ENCODE results near the gene SLC17A3. TPM values are rescaled to one million over a fixed set of nuclear protein-coding genes. Genes with fewer than 3 reads are reported as not detected.

Gene SLC17A3
- total and polyA plus RNA-seq, 2 experiments from 2014 or later = 0.23 to 0.57 TPM

DNA sequence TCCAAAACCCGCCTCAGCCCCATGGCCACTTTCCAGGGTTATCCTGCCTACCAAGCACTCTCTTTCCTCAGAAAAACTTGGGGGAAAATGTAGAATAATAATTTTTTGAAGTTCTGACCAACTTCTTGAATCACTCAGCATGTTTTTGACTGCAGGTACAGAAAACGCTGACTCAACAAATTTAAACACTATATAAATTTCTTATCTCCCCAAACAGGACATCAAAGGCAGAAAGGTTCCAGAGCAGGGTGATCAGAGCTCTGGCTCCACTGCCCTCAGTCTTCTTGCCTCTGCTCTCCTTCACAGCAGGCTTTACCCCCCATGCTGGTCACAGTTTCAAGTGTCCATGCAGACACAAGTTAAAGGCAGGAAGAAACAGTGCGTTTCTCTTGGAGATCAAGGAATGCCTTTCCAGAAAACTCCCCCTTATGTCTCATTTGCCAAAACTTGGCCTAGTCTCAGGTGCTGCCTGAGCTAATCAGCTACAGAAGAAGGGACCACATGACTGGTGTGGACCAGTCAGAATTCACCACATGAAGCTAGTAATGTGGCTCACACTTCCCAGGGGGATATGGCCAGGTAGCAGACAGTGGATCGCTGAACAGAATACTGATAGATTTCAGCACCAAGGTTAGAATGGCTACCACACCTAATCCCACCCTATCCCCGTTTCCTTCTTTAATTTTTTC lies 24.4 kb upstream of the SLC17A3 start:
- WGBS (ENCODE audit: low lambda C conversion rate, missing lambda C conversion rate) = 72% methylated on average over 5 of the region's 5 CpGs
- DNase-seq (ENCODE audit: low spot score) = peak; percentile 17
- Histone ChIP-seq H2AFZ (no peak overlapping the region), H4K20me1 (ENCODE audit: insufficient read depth, poor library complexity, severe bottlenecking) (no peaks in the 10 kb centered on the region), H3K9me3 (ENCODE audit: low read depth) (no peaks in the 10 kb centered on the region), H3K4me2 (no peak overlapping the region), H3K4me1 (ENCODE audit: insufficient read depth) (peaks cover 18% of the 10 kb centered on the region), H3K27ac (peak overlapping the region; percentile 62), H3K9me2 (replicated peaks; ENCODE audit: insufficient read depth) (no peaks in the 10 kb centered on the region), H3K4me3 (no peak overlapping the region), H3K36me3 (replicated peaks; ENCODE audit: insufficient read depth, low read depth) (no peaks in the 10 kb centered on the region), H3K27me3 (no peaks in the 10 kb centered on the region), H3K79me2 (no peaks in the 10 kb centered on the region)
- TF ChIP-seq EZH2phosphoT487 (IDR thresholded peaks at IDR 0.05; ENCODE audit: low read depth, severe bottlenecking, unreplicated experiment) (no peak), EZH2 (IDR thresholded peaks at IDR 0.05; ENCODE audit: borderline replicate concordance) (no peak)
- TF ChIP-seq, protein P1, sequence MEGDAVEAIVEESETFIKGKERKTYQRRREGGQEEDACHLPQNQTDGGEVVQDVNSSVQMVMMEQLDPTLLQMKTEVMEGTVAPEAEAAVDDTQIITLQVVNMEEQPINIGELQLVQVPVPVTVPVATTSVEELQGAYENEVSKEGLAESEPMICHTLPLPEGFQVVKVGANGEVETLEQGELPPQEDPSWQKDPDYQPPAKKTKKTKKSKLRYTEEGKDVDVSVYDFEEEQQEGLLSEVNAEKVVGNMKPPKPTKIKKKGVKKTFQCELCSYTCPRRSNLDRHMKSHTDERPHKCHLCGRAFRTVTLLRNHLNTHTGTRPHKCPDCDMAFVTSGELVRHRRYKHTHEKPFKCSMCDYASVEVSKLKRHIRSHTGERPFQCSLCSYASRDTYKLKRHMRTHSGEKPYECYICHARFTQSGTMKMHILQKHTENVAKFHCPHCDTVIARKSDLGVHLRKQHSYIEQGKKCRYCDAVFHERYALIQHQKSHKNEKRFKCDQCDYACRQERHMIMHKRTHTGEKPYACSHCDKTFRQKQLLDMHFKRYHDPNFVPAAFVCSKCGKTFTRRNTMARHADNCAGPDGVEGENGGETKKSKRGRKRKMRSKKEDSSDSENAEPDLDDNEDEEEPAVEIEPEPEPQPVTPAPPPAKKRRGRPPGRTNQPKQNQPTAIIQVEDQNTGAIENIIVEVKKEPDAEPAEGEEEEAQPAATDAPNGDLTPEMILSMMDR (IDR thresholded peaks at IDR 0.05; ENCODE audit: poor library complexity) = no peak

DNA sequence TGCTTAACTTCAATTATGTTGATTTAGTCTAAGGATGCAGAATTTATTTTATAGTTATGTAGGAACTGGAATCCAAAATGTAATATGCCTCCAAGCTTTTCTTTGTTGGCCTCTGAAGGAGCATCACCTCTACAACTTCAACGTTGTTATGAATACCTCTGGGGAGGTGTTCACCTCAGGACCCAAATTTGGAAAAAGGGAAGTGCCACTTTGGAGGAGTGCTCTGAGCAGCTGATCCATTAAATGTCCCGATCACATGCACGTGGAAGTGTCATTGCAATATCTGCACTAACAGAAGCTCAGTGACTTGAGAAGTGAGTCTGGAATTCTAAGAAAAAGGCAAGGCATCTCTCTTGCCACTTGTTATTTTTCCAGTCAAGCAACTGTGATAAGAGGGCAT lies 22.2 kb upstream of the SLC17A3 start:
- no peaks in the 10 kb centered on the region for H3K27me3 ChIP-seq
- H3K9me2 ChIP-seq (replicated peaks; ENCODE audit: insufficient read depth) = no peaks in the 10 kb centered on the region
- no peaks in the 10 kb centered on the region for H3K9me3 ChIP-seq (ENCODE audit: low read depth)
- no peak overlapping the region for H3K4me3 ChIP-seq
- no peak overlapping the region for H3K27ac ChIP-seq
- 87% methylated on average over 3 of the region's 3 CpGs for WGBS (ENCODE audit: low lambda C conversion rate, missing lambda C conversion rate)
- H4K20me1 ChIP-seq (ENCODE audit: insufficient read depth, poor library complexity, severe bottlenecking) = no peaks in the 10 kb centered on the region
- H3K79me2 ChIP-seq = no peaks in the 10 kb centered on the region
- H3K4me1 ChIP-seq (ENCODE audit: insufficient read depth) = peaks cover 18% of the 10 kb centered on the region
- DNase-seq (ENCODE audit: low spot score) = no peak
- H2AFZ ChIP-seq = no peak overlapping the region
- no peak overlapping the region for H3K4me2 ChIP-seq
- H3K36me3 ChIP-seq (replicated peaks; ENCODE audit: insufficient read depth, low read depth) = no peaks in the 10 kb centered on the region
- TF ChIP-seq EZH2phosphoT487 (IDR thresholded peaks at IDR 0.05; ENCODE audit: low read depth, severe bottlenecking, unreplicated experiment) (no peak), EZH2 (IDR thresholded peaks at IDR 0.05; ENCODE audit: borderline replicate concordance) (no peak)
- TF ChIP-seq, protein P1 (IDR thresholded peaks at IDR 0.05; ENCODE audit: poor library complexity) = no peak

DNA sequence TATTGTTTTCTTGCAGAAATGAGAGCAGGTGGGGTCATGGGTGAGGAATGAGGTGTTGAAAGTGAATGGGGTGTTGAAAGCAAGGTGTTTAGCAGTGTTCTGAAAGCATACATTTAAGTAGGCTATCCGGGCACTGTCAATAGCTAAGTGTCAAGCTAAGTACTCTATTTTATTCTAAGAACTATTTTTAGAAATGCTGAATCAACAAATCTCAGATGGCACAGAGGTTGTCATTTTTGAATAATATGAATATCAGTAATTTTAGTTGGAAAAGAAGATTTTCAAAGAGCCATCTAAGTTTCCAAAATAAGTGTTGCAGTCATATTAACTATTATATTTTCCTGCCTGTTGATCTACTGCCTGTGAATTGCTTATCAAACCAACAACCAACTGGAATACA lies 21.7 kb upstream of the SLC17A3 start:
- no peak overlapping the region for H3K4me2 ChIP-seq
- no peaks in the 10 kb centered on the region for H3K27me3 ChIP-seq
- peaks cover 18% of the 10 kb centered on the region for H3K4me1 ChIP-seq (ENCODE audit: insufficient read depth)
- no peak overlapping the region for H2AFZ ChIP-seq
- no peaks in the 10 kb centered on the region for H4K20me1 ChIP-seq (ENCODE audit: insufficient read depth, poor library complexity, severe bottlenecking)
- no peaks in the 10 kb centered on the region for H3K79me2 ChIP-seq
- no peak overlapping the region for H3K27ac ChIP-seq
- H3K36me3 ChIP-seq (replicated peaks; ENCODE audit: insufficient read depth, low read depth) = no peaks in the 10 kb centered on the region
- no peaks in the 10 kb centered on the region for H3K9me2 ChIP-seq (replicated peaks; ENCODE audit: insufficient read depth)
- no peaks in the 10 kb centered on the region for H3K9me3 ChIP-seq (ENCODE audit: low read depth)
- no peak for DNase-seq (ENCODE audit: low spot score)
- 82% methylated on average over 1 of the region's 1 CpG for WGBS (ENCODE audit: low lambda C conversion rate, missing lambda C conversion rate)
- no peak overlapping the region for H3K4me3 ChIP-seq
- TF ChIP-seq EZH2 (IDR thresholded peaks at IDR 0.05; ENCODE audit: borderline replicate concordance) (no peak), EZH2phosphoT487 (IDR thresholded peaks at IDR 0.05; ENCODE audit: low read depth, severe bottlenecking, unreplicated experiment) (no peak)
- TF ChIP-seq, protein P1 (IDR thresholded peaks at IDR 0.05; ENCODE audit: poor library complexity) = no peak
